H1 (cell line): ENCODE data around the gene COQ8A. TPM values are rescaled to one million over a fixed set of nuclear protein-coding genes. Genes with fewer than 3 reads are reported as not detected.

Experiments used
- SUZ12 ChIP-seq: fragments of 200-600 bp; sonication (generic); IDR thresholded peaks from 2 replicates; pipeline ENCODE4 v1.6.1; 2012; ENCODE audit warnings: mild to moderate bottlenecking, inconsistent platforms, low read length, moderate library complexity, mixed read lengths
- polyA plus RNA-seq, 7 experiments: library from polyadenylated mRNA; depleted of rRNA in 3 of 7; stranded (reverse) in 5 of 7; unstranded in 2 of 7; fragments of >200 nt in 5 of 7; fragments of 200-250 nt in 2 of 7; gene quantifications; 1 replicate in 5 of 7; 2 replicates in 1 of 7; 4 replicates in 1 of 7; pipeline versions ENCODE4 v1.2.1 to v1.2.3, GENCODE V29; 2011 to 2013; ENCODE audit warnings: missing spikeins in 2 of 7, mixed read lengths in 2 of 7
- total RNA-seq: library from RNA; stranded (reverse); fragmentation: NEBNext Ultra II Directional; extraction: Animal tissue kit (Norgen Biotek cat#: 25700); gene quantifications from 2 replicates; pipeline ENCODE4 v1.2.1, GENCODE V29; 2021

Gene COQ8A
- total and polyA plus RNA-seq, 2 of the 8 experiments (the other 6 are each of a cell fraction or from before 2014, with no cell fraction given) = 28.5 to 38.9 TPM

DNA sequence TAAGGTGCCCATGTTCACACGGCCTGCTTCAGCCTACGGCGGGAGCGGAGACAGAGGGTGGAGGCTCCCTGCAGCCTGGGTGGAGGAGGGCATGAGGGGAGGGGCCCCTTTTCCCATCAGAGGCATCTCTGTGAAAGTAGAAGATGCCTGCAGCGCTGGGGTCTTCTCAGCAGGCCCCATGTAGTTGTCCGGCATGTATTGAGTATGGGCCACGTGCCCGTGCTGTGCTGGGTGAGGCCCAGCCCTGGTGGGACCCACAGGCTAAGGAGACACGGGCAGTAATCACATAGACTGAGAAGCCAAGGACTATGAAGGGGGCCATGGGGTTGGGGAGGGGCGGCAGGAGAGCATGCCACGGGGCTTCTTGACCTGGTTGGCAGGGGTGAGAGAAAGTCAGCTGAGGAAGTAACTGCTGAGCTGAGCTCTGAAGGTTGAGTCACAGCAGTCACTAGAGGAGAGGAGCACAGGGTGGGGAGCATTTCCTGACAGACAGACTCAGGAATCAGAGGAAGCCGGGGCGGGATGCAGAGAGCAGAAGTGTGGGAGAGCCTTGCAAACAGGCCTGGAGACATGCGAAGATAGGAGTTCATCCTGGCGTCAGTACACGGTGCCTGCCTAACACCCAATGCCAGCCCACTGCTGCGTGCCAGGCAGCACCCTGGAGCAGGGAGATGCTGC, 48.1 kb upstream of the COQ8A start (continued):
- no peak for TF ChIP-seq SUZ12
